Liver (tissue), 3 donors: ENCODE results near the gene ZNG1F.
"Not testable (repeated sequence)": the region's sequence is repeated elsewhere in the genome, so short reads cannot be mapped to it uniquely, and the experiment has no call there.

Source experiments
- EGR1 ChIP-seq, 2 donors: IDR thresholded peaks; 2 replicates each; pipeline ENCODE4 v1.6.1; 2016 to 2018; ENCODE audit warnings: antibody characterized with exemption in 2 of 2, low read depth in 2 of 2
- GABPA ChIP-seq, 2 donors: IDR thresholded peaks in 1 of 2; conservative IDR thresholded peaks in 1 of 2; 2 replicates each; pipeline ENCODE4 v1.6.1; 2016; ENCODE audit warnings: antibody characterized with exemption in 2 of 2, mild to moderate bottlenecking in 1 of 2, moderate library complexity in 1 of 2
- RAD21 ChIP-seq, 2 donors: IDR thresholded peaks; 2 replicates each; pipeline ENCODE4 v1.6.1; 2016; ENCODE audit warnings: antibody characterized with exemption in 2 of 2, mild to moderate bottlenecking in 2 of 2
- RXRA ChIP-seq, 2 donors: IDR thresholded peaks; 2 replicates each; pipeline ENCODE4 v1.6.1; 2017 to 2018; ENCODE audit warnings: antibody characterized with exemption in 2 of 2, mild to moderate bottlenecking in 1 of 2
- SP1 ChIP-seq: IDR thresholded peaks from 2 replicates; pipeline ENCODE4 v1.6.1; 2018; ENCODE audit warnings: antibody characterized with exemption, mild to moderate bottlenecking
- TAF1 ChIP-seq: conservative IDR thresholded peaks from 2 replicates; pipeline ENCODE4 v1.6.1; 2016; ENCODE audit warnings: antibody characterized with exemption, mild to moderate bottlenecking
- YY1 ChIP-seq: IDR thresholded peaks from 2 replicates; pipeline ENCODE4 v1.6.1; 2016; ENCODE audit warnings: antibody characterized with exemption, mild to moderate bottlenecking
- TF ChIP-seq, protein P1 (sequence below): fragments of 150-350 bp; IDR thresholded peaks from 2 replicates; pipeline ENCODE4 v1.5.1; 2017; ENCODE audit warnings: improper control_type of control experiment, low read depth, low read length; ENCODE audit not compliant: missing input control
- TF ChIP-seq, protein P2 (sequence below): IDR thresholded peaks from 2 replicates; pipeline ENCODE4 v1.6.1; 2016; ENCODE audit warnings: antibody characterized with exemption
- TF ChIP-seq, protein P3 (sequence below): IDR thresholded peaks from 2 replicates; pipeline ENCODE4 v1.6.1; 2016; ENCODE audit warnings: antibody characterized with exemption, mild to moderate bottlenecking
- TF ChIP-seq, protein P4 (sequence below): IDR thresholded peaks from 2 replicates; pipeline ENCODE4 v1.6.1; 2016; ENCODE audit warnings: antibody characterized with exemption
- donor health status: healthy.
- donor health status: healthy.

DNA sequence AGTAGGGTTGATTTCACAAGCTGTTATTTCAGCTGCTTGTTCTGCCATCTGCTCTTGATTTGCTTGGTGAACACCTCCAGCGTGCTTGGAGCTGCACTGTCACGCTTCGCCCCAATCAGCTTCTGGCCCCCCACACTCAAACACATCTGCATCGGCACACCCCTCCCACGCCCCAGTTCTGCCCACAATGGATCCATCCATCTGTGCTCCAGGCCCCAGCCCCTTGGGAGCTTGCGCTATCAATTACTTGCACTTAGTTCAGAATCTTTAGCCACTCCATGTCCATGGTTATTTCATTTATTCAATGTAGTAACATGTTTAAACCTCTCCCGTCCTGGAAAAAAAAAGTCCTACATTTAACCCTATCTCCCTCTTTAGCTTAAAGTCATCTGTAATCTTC, 88.6 kb downstream of the ZNG1F start:
- TF ChIP-seq, protein P1, sequence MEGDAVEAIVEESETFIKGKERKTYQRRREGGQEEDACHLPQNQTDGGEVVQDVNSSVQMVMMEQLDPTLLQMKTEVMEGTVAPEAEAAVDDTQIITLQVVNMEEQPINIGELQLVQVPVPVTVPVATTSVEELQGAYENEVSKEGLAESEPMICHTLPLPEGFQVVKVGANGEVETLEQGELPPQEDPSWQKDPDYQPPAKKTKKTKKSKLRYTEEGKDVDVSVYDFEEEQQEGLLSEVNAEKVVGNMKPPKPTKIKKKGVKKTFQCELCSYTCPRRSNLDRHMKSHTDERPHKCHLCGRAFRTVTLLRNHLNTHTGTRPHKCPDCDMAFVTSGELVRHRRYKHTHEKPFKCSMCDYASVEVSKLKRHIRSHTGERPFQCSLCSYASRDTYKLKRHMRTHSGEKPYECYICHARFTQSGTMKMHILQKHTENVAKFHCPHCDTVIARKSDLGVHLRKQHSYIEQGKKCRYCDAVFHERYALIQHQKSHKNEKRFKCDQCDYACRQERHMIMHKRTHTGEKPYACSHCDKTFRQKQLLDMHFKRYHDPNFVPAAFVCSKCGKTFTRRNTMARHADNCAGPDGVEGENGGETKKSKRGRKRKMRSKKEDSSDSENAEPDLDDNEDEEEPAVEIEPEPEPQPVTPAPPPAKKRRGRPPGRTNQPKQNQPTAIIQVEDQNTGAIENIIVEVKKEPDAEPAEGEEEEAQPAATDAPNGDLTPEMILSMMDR: not testable (repeated sequence)
- TF ChIP-seq, protein P2, sequence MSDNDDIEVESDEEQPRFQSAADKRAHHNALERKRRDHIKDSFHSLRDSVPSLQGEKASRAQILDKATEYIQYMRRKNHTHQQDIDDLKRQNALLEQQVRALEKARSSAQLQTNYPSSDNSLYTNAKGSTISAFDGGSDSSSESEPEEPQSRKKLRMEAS: not testable (repeated sequence)
- TF ChIP-seq GABPA (IDR thresholded peaks at IDR 0.05 in 1 of 2, conservative IDR thresholded peaks at IDR 0.05 in 1 of 2); YY1; TAF1; SP1; RAD21 (IDR thresholded peaks at IDR 0.05); EGR1 (IDR thresholded peaks at IDR 0.05; ENCODE audit: low read depth in 2 of 2); RXRA (IDR thresholded peaks at IDR 0.05): not testable (repeated sequence)
- TF ChIP-seq, protein P3, sequence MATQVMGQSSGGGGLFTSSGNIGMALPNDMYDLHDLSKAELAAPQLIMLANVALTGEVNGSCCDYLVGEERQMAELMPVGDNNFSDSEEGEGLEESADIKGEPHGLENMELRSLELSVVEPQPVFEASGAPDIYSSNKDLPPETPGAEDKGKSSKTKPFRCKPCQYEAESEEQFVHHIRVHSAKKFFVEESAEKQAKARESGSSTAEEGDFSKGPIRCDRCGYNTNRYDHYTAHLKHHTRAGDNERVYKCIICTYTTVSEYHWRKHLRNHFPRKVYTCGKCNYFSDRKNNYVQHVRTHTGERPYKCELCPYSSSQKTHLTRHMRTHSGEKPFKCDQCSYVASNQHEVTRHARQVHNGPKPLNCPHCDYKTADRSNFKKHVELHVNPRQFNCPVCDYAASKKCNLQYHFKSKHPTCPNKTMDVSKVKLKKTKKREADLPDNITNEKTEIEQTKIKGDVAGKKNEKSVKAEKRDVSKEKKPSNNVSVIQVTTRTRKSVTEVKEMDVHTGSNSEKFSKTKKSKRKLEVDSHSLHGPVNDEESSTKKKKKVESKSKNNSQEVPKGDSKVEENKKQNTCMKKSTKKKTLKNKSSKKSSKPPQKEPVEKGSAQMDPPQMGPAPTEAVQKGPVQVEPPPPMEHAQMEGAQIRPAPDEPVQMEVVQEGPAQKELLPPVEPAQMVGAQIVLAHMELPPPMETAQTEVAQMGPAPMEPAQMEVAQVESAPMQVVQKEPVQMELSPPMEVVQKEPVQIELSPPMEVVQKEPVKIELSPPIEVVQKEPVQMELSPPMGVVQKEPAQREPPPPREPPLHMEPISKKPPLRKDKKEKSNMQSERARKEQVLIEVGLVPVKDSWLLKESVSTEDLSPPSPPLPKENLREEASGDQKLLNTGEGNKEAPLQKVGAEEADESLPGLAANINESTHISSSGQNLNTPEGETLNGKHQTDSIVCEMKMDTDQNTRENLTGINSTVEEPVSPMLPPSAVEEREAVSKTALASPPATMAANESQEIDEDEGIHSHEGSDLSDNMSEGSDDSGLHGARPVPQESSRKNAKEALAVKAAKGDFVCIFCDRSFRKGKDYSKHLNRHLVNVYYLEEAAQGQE: not testable (repeated sequence)
- TF ChIP-seq, protein P4, sequence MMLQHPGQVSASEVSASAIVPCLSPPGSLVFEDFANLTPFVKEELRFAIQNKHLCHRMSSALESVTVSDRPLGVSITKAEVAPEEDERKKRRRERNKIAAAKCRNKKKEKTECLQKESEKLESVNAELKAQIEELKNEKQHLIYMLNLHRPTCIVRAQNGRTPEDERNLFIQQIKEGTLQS: not testable (repeated sequence)
